GM23248 (cell line): Measurements from ENCODE around the gene POLR1A.

Experiments
- EZH2 ChIP-seq: fragments of 200-600 bp; sonication (generic); IDR thresholded peaks from 2 replicates; pipeline ENCODE4 v1.6.1; 2018; ENCODE audit warnings: antibody characterized with exemption, mild to moderate bottlenecking; ENCODE audit not compliant: insufficient read depth, poor library complexity, severe bottlenecking
- EZH2phosphoT487 ChIP-seq: fragments of 200-600 bp; sonication (generic); IDR thresholded peaks from 2 replicates; pipeline ENCODE4 v1.6.1; 2018; ENCODE audit warnings: antibody characterized with exemption, moderate library complexity, mild to moderate bottlenecking, low read depth; ENCODE audit not compliant: insufficient read depth

DNA sequence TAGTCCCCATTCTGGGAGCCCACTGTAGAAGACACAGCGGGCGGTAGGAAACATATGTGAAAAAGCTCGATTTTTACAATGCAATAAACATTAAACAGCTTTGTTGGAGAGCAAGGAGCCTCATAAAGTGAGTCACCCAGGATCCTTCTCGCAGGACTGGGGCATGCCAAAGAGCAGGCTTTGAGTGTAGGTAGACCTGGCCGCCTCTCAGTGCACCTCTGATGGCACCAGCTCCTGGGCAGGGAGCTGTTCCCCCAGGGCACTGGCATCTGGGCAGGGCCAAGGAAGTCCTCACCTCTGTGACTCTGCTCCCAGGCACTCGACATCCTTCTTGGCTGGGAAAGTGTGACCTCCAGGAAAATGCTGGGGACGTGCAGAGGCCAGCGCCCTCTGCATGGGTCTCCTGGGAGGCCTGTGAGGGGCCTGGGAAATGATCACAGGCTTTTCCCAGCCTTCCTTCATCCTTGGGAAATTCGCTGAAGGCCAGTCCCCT, 94.2 kb downstream of the POLR1A start:
- no peak for TF ChIP-seq EZH2
- no peak for TF ChIP-seq EZH2phosphoT487
